ENCODE results near the gene PCSK5.

The PCSK5 gene

DNA sequence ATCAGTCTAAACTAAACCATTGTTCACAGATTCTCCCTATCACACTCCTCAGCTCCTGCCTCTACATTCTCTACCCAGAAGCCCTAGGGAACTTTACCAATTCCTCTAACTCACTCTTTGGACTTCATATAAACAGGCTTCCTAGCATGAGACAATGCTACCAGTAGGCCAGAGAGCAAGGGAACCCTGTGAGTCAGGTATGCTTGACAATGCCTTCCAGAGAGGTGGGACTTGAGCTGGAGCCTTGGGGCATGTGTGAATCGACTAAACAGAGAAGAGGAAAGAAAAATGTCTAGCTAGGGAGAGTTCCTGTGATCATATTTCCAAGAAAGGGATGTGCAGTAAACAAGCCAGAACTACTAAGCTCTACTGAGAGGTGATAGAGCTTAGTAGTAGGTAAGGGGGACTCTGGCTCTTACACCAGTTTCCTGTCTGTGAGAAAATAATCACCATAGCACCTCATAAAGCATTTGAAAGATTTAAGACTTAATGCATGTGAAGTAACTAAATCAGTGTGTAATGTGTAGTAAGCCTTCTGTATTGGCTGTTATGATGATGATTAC, 510.1 kb downstream of the PCSK5 start:
- no peak for DNase-seq

DNA sequence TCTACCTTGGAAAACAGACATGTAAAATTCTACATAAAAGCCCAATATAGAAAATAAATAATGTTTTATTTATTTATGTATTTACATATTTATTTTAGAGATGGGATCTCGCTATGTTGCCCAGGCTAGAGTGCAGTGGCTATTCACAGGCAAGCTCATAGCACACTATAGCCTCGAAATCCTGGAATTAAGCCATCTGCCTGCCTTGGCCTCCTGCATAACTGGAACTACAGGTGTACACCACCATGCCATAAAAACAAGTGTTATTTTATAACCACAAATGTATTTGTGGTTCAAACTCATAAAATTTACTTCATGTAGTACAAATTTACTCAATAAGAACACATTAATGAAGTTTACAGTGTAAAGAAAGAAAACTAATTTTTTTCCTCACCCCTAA, 510.7 kb downstream of the PCSK5 start:
- no peak for DNase-seq

DNA sequence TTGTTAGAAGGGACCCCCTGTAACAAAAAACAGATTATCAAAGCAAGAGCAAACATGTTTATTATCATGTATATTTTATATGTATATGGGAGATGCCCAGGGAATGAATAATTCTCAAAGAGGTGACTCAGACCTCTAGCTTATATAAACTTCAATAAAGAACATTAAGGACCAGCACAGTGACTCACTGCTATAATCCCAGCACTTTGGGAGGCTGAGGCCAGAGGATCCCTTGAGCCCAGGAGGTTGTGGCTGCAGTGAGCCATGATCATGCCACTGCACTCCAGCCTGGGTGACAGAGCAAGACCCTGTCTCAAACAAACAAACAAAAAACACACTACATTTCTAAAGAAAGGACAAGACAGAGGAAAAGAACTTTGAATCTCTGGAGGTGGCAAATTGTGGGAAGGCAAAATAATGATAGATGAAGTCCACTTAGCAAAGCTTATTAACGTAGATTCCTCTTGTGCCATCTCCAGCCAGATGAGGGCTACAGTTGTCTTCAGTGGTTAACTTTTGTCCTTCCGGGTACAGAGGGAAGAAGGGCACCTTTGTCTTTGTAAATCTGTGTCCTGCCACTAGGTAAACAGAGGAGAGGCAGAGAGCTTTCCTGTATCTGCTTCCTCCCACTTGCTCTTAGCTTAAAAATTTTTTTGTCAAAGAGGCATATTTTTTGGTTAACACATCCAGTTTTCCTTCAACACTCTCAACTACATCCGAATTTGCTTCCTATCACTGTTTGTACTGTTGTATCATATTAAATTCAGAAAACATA, 511.3 kb downstream of the PCSK5 start:
- DNase-seq: no peak

GRCh38 chr9:76403352-76403751, 512.9 kb downstream of the PCSK5 start:
- no peak for DNase-seq

GRCh38 chr9:76404401-76404800, 513.9 kb downstream of the PCSK5 start:
- no peak for DNase-seq

GRCh38 chr9:76405340-76405739, 514.9 kb downstream of the PCSK5 start:
- no peak for DNase-seq

DNA sequence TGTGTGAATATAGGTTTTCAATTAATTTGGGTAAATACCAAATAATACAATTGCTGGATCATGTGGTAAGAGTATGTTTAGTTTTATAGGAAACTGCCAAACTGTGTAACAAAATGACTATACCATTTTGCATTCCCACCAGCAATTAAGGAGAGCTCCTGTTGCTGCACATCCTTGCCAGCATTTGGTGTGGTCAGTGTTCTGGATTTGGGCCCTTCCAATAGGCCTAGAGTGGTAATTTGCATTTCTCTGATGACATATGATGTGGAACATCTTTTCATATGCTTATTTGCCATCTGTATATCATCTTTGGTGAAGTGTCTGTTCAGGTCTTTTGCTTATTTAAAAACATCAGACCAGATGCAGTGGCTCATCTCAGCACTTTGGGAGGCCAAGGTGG, 515.4 kb downstream of the PCSK5 start:
- no peak for DNase-seq

Measured in right kidney (tissue), 1 donor.